HG03039 (cell line): ENCODE measurements around the gene KCNQ1.

Experiments
- ATAC-seq: cut with Tn5 transposase; IDR thresholded peaks from one replicate; pipeline ENCODE4 v1.9.1; 2021; ENCODE audit warnings: mild to moderate bottlenecking, moderate library complexity; ENCODE audit not compliant: unreplicated experiment

Gene KCNQ1

GRCh38 chr11:2519862-2520735 lies 75.3 kb downstream of the KCNQ1 start:
- ATAC-seq: no peak

- ATAC-seq: no peak
These were observed 75.9 kb downstream of the KCNQ1 start for GRCh38 chr11:2520736-2521035.

DNA sequence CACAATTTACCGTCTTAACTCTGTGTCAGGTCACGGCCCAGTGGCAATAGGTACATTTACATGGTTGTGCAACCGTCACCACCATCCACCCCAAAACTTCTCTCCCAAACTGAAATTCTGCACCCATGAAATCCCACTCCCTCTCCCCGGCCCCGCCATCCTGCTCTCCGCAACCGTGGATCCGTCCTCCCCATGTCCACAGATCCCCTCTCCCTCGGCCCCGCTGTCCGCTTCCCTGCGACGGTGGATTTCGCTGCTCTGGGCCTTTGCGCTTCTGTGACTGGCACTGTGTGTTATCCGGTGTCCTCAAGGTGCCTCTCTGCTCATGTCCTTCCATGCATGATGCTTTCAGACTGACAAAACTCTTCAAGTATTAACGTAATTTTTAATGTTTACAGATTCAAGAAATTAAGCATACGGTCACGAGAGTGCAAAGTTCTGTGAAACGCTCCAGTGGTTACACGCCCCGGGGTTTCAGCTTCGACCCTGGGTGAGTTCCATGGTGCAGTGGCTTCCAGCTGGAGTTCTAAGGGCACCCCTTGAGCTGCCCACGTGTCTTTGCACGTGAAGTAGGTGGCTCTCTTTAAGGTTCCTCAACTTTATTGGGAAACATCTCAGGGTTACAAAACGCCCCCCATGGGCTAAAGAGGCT lies 76.4 kb downstream of the KCNQ1 start:
- no peak for ATAC-seq

GRCh38 chr11:2521733-2522630 lies 77.2 kb downstream of the KCNQ1 start:
- ATAC-seq: no peak

DNA sequence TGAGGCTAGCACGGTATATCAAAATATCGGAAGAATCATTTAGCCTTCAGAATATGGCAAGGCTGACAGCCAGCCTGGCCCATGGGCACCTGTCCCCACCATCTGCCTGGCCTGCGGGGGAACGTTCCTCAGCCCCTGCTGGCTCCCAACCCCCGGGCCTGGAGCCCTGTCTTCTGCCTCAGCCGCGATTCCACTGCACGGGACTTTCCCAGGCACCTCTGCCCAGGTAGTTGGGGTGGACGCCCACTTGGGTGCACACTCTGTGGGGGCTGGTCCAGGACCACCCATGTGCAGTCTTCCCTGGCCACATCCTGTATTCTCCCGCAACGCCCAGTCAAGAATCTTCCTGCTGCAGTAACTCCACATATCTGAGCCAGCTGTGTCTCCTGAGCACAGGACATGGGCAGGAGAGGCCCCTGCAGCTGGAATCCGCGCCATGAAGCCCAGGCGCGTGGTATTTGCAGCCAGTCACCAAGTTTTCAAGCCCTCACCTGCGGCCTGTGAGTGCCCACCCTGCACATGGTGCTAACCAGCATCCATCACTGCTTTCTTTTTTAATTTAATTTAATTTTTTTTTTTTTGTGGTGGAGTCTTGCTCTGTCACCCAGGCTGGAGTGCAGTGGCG lies 77.9 kb downstream of the KCNQ1 start:
- no peak for ATAC-seq

GRCh38 chr11:2523821-2524391 lies 79.1 kb downstream of the KCNQ1 start:
- ATAC-seq: no peak

DNA sequence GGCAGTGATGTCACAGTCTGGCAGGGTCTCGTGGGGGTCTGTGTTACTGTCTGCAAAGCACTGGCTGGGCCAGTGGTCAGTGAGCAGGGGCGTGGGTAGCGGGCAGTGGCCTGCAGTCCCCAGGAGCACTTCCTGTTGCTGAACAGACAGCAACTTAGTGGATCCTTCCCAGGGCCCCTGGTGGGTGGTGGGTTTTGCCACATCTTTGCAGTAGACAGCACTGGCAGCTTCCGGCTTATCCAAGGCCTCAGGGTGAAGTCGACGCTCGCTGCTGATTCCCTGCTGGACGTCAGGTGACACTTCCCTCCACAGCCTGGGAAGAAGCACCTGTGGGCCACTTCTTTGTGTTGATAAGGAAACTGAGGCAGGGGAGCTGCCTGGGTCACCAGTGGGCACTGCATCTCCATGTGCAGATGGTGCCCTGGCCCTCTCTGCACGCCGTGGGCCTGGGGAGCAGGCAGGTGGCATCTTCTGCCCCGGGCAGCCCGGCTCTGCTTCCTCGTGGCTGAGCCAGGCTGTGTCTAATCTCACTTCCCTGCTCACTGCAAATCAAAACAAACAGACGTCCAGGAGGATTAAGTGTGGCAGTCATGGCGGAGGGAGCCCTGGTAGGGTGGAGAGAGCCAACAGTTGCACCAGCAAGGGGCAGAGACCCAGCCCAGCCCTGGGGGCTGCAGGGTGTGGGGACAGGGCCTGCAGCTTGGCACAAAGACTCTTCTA lies 79.8 kb downstream of the KCNQ1 start:
- no peak for ATAC-seq

GRCh38 chr11:2525166-2525861 lies 80.5 kb downstream of the KCNQ1 start:
- ATAC-seq: no peak

DNA sequence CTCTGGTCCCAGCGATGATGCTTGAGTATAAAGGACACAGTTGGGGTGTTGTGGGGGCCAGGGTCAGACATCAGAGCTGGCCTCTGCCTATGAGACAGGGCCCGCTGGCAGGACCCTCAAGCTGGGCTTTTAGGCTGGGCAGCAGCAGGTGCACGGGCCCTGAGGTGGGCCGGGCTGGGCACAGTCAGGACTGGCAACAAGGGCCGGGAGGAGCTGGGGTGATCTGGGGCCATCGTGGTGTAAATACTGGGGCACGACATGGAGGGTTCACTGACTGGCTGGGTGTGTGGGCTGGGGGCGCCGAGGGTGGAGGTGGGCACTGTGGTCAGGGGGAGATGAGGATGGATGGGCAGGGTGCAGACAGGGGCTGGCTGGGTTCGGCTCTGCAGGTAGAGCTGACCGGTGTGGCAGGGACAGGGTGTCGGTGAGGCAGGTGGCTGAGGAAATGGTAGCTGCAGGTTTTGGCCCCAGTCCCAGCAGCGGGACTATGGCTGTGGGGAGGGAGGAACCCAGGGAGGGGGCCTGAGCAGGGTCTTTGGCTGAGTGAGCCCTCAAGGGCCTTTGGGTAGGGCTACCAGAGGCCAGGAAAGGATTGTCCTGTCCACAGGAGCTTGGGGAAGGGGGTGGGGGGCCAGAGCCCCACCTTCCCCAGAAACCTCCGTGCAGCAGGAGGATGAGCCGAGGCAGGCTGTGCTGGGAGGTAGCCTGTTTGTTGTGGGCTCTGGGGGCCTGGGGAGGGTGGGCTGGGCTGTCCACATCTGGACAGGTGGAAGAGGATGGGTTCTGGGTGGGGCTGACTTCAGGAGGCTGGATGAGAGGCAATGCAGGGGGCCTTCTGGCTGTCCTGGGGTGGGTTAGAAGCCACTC lies 81.4 kb downstream of the KCNQ1 start:
- no peak for ATAC-seq

- ATAC-seq: no peak
These were observed 82.1 kb downstream of the KCNQ1 start for GRCh38 chr11:2526808-2527381.

GRCh38 chr11:2527621-2528291 lies 82.9 kb downstream of the KCNQ1 start:
- no peak for ATAC-seq

- no peak for ATAC-seq
These were observed 83.7 kb downstream of the KCNQ1 start for GRCh38 chr11:2528301-2529050.

DNA sequence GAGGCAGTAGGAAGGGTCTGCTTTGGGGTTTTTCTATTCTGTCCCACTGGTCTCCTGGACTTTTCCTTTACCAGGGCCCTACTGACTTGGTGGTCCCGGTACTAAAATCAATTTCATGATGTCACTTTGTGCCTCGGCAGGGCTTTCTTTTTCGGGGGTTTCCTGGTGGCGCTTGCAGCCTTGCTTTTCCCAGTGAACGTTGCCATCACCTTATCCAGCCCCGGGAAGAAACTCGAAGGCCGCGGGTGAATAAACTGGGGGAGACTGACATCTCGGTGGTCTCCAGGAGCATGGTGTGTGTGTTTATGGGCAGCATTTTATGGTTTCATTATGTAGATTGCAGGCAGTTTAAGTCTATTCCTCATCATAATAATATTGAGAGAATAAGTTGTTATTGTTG lies 84.4 kb downstream of the KCNQ1 start:
- no peak for ATAC-seq

- ATAC-seq: no peak
These were observed 84.8 kb downstream of the KCNQ1 start for GRCh38 chr11:2529636-2530035.

DNA sequence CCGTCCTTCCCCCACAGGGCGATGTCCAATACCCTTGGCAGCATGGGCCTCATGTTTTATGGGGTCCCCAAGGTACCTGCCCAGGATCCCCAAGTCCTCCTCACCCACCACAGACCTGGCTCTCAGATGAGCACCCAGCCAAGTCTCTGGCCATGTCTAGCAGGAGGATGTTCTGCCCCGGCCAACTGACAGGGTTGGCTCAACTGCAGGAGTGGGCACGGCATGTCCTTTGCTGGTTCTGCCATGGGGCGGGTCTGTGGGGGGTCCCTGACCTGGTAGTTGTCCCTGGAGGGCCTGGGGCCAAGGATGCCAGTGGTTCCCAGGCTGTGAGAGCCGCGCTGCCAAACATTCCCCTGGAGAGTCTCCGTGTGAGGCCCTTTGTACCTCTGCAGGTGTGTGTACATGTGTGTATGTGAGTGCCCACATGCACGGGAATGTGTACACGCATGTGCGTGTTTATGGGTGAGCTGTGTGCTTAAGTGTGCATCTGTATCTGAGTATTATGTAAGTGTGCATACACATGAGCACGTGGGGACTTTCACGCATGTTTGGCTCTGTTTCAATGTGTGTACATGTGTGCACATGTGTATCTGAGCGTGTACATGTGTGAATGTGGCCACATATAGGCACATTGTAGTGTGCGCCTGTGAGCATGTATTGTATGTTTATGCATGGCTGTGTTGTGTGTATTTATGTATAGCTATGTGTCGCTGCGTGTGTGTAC lies 85.5 kb downstream of the KCNQ1 start:
- ATAC-seq: no peak

GRCh38 chr11:2530855-2531200 lies 86.0 kb downstream of the KCNQ1 start:
- no peak for ATAC-seq
